DOHH2 (cell line): Measurements from ENCODE around the gene AQP1.

Experiments used
- EZH2phosphoT487 ChIP-seq: fragments of 200-600 bp; sonication (generic); IDR thresholded peaks from 2 replicates; pipeline ENCODE4 v1.6.1; 2017; ENCODE audit warnings: borderline replicate concordance, mild to moderate bottlenecking, antibody characterized with exemption, low read length, moderate library complexity, mixed read lengths
- TF ChIP-seq, protein P1 (sequence below): fragments of 200-600 bp; sonication (generic); IDR thresholded peaks from one replicate; pipeline ENCODE4 v1.5.1; 2014; ENCODE audit warnings: antibody characterized with exemption, mild to moderate bottlenecking, low read depth, low read length; ENCODE audit not compliant: poor library complexity, severe bottlenecking

DNA sequence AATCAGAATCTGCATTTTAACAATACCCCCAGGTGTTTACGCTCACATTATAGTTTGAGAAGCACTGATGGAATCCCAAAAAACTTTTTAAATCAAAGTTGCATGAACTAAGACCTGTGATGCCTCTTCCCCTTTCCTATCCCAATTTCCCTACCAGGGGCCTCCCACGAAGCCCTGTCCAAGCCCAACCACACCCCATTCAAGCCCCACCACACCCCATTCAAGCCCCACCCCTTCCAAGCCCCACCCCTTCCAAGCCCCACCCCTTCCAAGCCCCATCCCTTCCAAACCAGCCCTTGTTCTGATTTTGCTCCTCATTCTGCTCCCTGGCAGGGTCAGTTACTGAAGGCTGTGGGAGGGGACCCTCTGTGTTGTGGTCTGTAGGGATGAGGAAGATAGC lies 9.8 kb upstream of the AQP1 start:
- TF ChIP-seq, protein P1, sequence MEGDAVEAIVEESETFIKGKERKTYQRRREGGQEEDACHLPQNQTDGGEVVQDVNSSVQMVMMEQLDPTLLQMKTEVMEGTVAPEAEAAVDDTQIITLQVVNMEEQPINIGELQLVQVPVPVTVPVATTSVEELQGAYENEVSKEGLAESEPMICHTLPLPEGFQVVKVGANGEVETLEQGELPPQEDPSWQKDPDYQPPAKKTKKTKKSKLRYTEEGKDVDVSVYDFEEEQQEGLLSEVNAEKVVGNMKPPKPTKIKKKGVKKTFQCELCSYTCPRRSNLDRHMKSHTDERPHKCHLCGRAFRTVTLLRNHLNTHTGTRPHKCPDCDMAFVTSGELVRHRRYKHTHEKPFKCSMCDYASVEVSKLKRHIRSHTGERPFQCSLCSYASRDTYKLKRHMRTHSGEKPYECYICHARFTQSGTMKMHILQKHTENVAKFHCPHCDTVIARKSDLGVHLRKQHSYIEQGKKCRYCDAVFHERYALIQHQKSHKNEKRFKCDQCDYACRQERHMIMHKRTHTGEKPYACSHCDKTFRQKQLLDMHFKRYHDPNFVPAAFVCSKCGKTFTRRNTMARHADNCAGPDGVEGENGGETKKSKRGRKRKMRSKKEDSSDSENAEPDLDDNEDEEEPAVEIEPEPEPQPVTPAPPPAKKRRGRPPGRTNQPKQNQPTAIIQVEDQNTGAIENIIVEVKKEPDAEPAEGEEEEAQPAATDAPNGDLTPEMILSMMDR: no peak
- no peak for TF ChIP-seq EZH2phosphoT487
